ENCODE data around the gene AK9.
"Not testable (repeated sequence)": the region's sequence is repeated elsewhere in the genome, so short reads cannot be mapped to it uniquely, and the experiment has no call there.

AK9 gene

DNA sequence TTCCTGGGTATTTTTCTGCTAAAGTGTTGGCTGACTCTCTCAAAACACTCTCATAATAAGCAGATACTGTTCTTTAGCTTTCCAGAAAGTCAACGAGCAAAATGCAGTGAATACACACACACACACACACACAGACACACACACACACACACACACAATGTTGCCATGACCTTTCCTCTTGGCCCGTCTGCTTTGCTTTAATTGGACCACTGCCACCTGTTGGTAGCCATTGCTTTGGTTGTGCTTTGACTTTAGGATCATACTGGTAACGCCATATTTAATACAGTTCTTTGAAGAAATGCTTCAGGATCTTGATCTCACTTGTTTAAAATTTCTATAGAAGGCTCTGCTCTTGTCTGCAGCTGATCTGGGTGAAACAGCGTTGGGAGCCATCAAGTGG, 4.5 kb upstream of the AK9 start:
- no peak for DNase-seq

DNA sequence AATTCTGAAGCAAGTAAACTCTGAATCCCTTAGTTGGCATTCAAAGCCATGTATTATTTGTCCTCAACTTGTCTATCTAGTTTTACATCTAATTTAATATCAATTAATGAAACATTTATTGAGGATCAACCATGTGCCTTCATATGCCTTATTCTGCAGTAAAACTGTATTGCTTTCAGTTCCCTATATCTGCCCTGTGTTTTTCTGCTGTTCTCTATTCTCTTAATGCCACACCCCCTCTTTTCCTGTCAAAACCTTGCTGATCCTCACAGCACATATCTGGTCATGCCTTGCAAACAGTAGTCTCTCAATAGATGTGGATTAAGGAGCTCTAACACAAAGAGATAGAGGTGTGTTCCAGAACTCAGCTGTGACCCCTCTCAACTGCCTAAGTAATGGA, 2.1 kb upstream of the AK9 start:
- DNase-seq, result no peak

DNA sequence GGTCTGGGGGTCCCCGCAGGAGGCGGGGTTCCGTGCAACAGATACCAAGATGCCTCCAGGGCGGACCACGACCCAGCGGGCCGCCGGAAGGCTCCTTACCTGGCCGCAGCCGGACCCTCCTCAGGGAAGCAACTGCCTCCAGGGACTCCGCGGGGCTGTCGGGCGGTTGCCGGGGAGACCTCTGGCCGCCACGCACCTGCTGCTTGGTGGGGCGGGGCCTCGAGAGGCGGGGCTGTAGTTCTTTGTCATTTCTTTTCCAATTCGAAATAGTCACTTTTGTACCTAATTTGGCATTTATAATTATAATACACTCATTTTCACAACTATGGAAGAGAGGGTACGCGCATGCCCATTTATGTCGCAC, 647 bp downstream of the AK9 start:
- DNase-seq, result peak; percentile 79

DNA sequence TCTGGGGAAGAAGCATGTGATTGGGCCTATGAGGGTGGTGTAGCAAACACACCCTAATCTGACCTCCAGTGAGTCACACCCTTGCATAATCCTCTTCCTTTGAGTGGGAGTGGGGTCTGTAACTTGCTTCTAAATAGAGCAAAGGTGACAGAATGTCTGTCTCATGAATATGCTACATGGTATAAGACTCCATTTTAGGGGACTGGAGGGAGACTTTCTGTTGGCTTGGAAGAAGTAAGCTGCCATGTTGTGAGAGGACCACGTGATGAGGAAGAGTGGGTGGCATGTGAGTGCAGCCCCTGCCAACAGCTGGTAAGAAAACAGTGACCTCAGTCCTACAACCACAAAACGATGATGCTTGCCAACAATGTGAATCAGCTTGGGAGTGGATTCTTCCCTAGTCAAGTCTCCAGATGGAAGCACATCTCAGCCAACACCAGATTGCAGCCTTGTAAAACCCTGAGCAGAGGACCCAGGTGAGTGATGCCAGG, 3.7 kb downstream of the AK9 start:
- DNase-seq, result no peak

DNA sequence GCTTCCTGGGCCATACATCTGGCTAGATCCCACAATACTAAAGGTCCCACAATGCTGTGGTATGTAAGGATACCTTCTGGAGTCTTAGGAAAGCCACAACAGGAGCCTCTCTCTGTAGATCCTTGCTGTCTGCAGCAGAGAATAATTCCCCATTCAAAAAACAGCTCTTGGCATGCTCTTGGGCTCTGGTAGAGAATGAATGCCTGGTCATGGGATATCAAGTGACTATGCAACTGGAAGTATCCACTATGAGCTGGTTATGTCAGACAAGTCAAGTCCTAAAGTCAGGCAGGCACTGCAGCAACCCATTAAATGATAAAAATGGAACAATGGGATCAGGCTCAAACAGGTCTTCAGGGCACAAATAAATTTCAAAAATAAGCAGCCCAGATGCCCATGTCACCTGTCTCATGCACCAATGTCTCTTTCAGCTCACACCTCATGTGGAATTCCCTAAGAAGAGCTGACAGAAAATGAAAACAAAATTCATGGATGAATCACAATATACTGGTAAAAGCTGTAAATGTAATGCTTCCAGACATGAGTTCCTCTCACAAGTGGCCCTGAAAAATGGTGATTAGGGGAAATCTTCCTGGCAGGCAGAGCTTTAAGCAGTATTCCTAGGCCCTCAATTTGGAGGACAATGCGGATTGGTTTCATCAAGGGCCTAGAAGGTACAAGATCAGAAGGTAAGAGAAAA, 4.3 kb downstream of the AK9 start:
- DNase-seq, result no peak

DNA sequence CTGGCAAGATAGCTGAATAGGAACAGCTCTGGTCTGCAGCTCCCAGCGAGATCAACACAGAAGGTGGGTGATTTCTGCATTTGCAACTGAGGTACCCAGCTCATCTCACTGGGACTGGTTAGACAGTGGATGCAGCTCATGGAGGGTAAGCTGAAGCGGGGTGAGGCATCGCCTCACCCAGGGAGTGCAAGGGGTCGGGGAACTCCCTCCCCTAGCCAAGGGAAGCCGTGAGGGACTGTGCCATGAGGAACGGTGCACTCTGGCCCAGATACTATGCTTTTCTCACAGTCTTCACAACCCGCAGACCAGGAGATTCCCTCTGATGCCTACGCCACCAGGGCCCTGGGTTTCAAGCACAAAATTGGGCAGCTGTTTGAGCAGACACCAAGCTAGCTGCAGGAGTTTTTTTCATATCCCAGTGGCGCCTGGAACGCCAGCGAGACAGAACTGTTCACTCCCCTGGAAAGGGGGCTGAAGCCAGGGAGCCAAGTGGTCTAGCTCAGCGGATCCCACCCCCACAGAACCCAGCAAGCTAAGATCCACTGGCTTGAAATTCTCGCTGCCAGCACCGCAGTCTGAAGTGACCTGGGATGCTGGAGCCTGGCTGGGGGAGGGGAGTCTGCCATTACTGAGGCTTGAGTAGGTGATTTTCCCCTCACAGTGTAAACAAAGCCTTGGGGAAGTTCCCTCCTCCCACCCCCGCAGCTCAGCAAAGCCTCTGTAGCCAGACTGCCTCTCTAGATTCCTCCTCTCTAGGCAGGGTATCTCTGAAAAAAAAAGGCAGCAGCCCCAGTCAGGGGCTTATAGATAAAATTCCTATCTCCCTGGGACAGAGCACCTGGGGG, 12.1 kb downstream of the AK9 start:
- DNase-seq, result not testable (repeated sequence)

GRCh38 chr6:109678240-109678639, 12.8 kb downstream of the AK9 start:
- no peak for DNase-seq

DNA sequence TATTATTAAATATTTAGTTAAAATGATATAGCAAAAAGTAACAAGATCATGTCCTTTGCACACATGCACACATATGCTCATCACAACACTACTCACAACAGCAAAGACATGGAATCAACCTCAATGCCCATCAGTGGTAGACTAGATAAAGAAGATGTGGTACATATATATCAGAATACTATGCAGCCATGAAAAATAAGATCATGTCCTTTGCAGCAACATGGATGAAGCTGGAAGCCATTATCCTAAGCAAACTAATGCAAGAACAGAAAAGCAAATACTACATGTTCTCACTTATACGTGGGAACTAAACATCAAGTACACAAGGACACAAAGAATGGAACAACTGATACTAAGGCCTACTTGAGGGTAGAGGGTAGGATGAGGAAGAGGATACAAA, 14.3 kb downstream of the AK9 start:
- DNase-seq, result no peak

GRCh38 chr6:109672839-109673238, 18.2 kb downstream of the AK9 start:
- DNase-seq, result no peak

DNA sequence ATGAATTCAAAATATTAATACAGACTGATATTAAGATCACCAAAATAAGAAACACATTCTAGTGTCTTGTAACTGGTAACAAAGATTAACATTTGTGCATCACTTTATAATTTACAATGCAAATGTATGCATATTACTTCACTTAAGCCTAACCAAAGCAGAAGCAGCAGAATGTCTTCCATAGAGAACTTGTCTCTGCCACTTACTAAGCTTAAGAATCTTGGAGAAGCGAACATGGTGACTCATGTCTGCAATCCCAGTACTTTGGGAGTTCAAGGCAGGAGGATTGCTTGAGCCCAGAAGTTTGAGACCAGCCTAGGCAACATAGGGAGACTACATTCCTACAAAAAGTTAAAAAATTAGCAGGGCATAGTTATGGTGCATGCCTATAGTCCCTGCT, 18.8 kb downstream of the AK9 start:
- no peak for DNase-seq

- no peak for DNase-seq
Measured at GRCh38 chr6:109671733-109672132, 19.3 kb downstream of the AK9 start.

GRCh38 chr6:109669811-109670210, 21.2 kb downstream of the AK9 start:
- no peak for DNase-seq

GRCh38 chr6:109662192-109662591, 28.8 kb downstream of the AK9 start:
- no peak for DNase-seq

- no peak for DNase-seq
Measured at GRCh38 chr6:109660526-109661320, 30.3 kb downstream of the AK9 start.

GRCh38 chr6:109655761-109656262, 35.2 kb downstream of the AK9 start:
- DNase-seq, result no peak

DNA sequence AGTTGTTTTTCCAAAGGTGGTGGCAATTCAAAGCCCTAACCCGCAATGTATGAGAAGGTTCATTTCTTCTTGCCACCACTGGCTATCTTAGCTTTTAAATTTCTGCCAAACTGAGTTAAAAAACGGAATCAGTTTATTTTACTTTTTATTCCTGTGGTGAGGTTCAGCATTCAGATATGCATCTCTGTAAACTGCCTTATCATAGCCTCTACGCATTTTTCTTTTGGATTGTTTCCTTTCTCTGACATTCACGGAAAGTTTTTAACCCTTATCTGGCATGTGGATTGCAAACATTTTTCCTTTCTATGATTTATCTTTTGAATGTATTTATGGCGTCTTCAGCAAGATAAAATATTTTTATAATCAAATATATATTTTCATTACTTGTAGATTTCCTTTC, 37.7 kb downstream of the AK9 start:
- DNase-seq, result no peak

DNA sequence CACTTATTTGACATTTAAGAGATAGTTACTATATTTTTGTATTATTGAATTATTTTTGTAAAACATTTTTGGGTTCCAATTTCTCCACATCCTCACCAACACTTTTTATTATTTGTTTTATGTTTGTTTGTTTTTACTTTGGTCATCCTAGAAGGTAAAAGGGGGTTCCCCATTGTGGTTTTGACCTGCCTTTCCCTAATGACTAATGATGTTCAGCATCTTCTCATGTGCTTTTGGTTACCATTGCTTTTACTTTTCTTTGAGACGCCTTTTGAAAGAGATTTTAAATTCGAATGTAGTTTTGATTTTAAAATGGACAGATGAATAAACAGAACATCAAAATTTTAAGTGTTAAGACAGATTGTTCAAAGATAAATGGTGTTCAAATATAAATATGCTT, 46.9 kb downstream of the AK9 start:
- no peak for DNase-seq

- no peak for DNase-seq
Measured at GRCh38 chr6:109632405-109632804, 58.6 kb downstream of the AK9 start.

DNA sequence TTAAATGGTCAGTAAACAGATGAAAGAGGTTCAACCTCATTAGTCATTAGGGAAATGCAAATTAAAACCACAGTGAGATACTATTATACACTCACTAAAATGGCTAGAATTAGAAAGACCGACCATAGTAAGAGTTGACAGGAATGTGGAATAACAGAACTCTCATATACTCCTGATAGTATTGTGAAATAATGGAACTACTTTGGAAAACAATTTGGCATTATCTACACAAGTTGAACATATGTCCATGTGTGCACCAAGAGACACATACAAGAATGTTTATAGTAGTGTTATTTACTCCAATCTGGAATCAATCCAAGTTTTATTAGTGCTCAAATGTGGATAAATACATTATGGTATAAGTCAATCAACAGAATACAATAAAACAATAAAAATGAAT, 59.6 kb downstream of the AK9 start:
- no peak for DNase-seq

GRCh38 chr6:109628158-109629000, 62.6 kb downstream of the AK9 start:
- no peak for DNase-seq

DNA sequence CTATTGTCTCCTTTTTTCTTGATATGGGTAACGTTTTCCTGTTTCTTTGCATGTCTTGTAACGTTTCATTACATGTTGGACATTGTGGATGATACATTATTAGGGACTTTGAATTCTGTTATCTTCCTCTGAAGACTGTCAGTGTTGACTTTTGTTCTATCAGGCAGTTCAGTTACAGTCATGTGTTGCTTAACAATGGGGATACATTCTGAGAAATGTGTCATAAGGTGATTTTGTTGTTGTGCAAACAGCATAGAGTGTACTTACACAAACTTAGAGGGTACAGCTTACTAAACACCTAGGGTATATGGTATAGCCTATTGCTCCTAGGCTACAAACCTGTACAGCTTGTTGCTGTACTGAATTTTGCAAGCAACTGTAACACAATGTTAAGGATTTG, 64.7 kb downstream of the AK9 start:
- DNase-seq, result no peak

- no peak for DNase-seq
Measured at GRCh38 chr6:109625199-109625598, 65.8 kb downstream of the AK9 start.
